GM12873 (cell line): ENCODE data around the gene BOD1.

Experiments used
- TF ChIP-seq, protein P1 (sequence below): IDR thresholded peaks from 2 replicates; pipeline ENCODE4 v1.5.1; 2012; ENCODE audit warnings: low read depth, mild to moderate bottlenecking, moderate library complexity, low read length, control low read depth; ENCODE audit not compliant: insufficient read depth; ENCODE audit errors: missing control alignments

BOD1 gene

DNA sequence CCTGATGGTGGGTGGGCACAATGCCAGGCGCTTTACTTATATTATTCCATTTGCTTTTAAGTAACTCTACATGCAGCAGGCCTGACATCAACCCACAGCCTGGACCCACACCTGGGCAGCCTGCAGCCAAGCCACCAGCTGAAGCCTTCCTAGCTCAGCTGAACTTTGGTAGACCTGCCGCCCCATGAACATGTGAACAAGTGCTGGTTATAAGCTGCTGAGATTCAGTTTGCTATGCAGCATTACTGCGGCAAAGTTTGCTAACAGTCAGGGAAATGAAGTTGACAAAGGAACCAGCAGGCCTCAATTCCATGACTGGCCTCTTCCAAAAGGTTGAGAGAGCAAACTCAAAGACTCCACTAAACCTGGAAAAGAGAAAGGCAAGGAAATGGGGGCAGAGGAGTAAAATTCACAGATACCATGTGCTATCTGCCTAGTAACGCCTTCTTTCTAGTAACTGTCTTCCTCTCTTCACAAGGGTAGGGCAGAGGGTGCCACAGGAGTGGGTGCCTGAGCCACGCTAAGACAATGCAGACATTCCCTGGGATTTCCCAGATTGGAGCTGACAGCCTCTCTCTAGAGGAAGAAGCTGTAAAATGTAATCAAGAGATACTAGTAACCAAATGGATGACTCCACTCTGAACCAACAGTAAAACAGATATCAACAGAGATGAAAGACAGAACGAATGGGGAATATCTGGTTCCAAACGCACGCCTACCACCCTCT, 2.9 kb downstream of the BOD1 start:
- TF ChIP-seq, protein P1, sequence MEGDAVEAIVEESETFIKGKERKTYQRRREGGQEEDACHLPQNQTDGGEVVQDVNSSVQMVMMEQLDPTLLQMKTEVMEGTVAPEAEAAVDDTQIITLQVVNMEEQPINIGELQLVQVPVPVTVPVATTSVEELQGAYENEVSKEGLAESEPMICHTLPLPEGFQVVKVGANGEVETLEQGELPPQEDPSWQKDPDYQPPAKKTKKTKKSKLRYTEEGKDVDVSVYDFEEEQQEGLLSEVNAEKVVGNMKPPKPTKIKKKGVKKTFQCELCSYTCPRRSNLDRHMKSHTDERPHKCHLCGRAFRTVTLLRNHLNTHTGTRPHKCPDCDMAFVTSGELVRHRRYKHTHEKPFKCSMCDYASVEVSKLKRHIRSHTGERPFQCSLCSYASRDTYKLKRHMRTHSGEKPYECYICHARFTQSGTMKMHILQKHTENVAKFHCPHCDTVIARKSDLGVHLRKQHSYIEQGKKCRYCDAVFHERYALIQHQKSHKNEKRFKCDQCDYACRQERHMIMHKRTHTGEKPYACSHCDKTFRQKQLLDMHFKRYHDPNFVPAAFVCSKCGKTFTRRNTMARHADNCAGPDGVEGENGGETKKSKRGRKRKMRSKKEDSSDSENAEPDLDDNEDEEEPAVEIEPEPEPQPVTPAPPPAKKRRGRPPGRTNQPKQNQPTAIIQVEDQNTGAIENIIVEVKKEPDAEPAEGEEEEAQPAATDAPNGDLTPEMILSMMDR, result no peak

DNA sequence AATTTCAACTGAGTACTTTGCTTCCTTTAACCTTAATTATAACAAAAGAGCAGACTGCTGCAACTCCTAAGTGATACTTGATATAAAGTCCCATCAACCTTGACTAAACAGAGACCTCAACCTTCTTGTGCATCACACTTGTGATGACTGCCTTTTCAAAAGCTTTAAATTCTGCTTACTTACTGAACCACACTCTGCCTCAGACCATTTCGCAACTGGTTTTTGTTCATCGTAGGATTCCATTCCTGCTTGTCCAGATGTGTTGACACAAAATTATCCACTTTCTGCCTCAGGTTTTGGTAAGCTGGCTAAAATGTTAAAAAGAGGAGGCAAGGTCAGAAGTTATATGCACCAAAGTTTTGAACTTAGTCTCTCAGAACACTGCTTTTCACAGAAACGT, 3.5 kb downstream of the BOD1 start:
- TF ChIP-seq, protein P1, result no peak

DNA sequence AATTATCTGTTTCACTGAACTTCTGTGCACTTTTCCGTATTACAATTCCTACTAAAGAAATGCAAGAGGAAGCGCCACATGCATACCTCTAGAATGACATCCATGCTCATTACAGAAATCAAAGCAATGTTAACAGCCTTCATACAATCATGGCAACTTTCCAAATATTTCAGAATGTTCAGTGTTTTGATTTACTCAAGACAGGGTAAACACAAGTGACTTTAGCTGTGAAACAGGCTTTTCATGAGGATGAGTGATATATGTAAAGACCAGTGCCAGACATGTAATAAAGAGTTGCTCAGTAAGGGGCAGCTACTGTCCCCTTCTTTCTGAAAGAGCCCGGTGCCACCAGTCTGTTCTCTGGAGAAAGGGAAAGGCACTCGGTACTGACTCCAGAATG, 4.7 kb downstream of the BOD1 start:
- TF ChIP-seq, protein P1, result no peak

DNA sequence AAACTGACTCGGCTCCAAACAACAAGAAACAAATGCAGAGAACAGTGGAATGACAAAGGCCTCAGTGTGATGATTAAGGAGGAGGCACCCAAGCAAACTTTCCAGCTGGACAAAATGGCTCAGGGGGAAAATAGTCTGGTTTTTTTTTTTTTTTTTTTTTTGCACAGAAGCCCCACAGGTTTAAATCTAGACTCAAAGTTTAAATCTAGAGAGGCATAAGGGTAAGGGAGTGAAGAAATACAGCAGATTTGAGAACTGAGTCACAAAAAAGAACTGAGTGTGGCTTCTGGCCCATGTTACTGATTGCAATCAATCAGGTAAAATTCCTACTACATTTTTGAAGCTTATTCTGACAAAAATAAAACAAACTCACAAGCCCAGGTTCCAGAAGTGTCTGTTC, 12.3 kb downstream of the BOD1 start:
- TF ChIP-seq, protein P1, result no peak

DNA sequence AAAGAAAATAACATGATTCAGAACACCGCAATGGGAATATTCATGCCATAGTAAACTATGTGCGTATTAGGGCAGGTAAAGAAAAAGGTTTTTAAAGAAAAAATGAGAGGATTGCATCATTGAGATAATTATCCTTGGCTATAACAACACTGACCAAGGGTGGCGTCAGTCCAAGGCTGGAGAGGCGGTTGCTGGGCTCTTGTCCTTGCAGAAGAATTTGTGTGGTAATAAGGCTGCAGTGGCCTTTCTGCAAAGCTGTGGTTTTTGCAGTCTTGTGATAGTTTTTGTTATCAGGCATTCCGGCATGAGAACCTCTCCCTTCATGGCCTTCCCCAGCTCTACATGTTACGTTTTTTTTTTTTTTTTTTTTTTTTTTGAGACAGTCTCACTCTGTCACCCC, 14.0 kb downstream of the BOD1 start:
- TF ChIP-seq, protein P1, result no peak

DNA sequence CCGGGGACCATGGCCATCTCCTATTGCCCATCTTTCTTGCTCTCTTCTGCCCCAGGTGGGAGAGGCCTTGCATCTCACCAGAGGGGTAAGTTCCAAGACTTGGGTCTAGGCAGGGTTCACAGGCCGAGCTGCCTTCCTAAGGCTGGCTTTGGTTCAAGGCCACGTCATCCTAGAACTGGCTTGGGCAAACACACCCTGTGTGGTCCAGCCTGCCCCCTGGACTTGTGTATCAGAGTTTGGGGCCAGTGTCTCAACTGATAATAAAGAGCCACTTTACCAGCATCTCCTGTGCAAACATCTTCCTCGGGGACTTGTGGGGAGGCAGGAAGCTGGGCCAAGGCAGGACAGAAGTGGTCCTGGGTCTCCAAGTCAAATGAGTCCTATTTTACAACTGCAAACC, 17.8 kb downstream of the BOD1 start:
- TF ChIP-seq, protein P1, result no peak

DNA sequence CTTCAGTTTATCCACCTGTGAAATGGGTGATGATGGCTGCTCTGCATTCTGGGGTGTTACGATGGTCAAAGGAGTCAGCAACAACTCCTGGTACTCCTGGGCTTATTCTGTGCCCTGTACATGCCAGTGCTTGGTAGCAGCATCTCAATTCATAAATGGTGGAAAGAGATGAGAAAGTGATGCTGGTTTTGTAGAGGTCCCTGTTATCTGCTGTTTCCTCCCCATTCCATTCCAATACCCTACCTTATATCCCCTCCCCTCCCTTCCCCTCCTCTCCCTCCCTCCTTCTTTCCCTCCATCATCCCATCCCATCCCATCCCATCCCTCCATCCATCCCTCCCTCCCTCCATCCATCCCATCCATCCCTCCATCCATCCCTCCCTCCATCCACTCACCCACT, 19.1 kb downstream of the BOD1 start:
- TF ChIP-seq, protein P1, result no peak
